ENCODE data around the gene LRRC4C.

GRCh38 chr11:40877256-40877655 lies 582.2 kb downstream of the LRRC4C start:
- TF ChIP-seq, protein P1, sequence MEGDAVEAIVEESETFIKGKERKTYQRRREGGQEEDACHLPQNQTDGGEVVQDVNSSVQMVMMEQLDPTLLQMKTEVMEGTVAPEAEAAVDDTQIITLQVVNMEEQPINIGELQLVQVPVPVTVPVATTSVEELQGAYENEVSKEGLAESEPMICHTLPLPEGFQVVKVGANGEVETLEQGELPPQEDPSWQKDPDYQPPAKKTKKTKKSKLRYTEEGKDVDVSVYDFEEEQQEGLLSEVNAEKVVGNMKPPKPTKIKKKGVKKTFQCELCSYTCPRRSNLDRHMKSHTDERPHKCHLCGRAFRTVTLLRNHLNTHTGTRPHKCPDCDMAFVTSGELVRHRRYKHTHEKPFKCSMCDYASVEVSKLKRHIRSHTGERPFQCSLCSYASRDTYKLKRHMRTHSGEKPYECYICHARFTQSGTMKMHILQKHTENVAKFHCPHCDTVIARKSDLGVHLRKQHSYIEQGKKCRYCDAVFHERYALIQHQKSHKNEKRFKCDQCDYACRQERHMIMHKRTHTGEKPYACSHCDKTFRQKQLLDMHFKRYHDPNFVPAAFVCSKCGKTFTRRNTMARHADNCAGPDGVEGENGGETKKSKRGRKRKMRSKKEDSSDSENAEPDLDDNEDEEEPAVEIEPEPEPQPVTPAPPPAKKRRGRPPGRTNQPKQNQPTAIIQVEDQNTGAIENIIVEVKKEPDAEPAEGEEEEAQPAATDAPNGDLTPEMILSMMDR (conservative IDR thresholded peaks at IDR 0.05; ENCODE audit: low read depth in 2 of 2), result no peak
- TF ChIP-seq REST (IDR thresholded peaks at IDR 0.05; ENCODE audit: unreplicated experiment) (no peak), EZH2 (IDR thresholded peaks at IDR 0.05; ENCODE audit: low read depth, unreplicated experiment) (no peak), POLR2AphosphoS5 (IDR thresholded peaks at IDR 0.05; ENCODE audit: low read depth) (no peak), CREB1 (CRISPR knock-in tag; IDR thresholded peaks at IDR 0.05; ENCODE audit: low read depth) (no peak), EZH2phosphoT487 (IDR thresholded peaks at IDR 0.05; ENCODE audit: unreplicated experiment) (no peak), ZNF331 (CRISPR knock-in tag; IDR thresholded peaks at IDR 0.05; ENCODE audit: low read depth) (no peak), ZNF114 (CRISPR knock-in tag; IDR thresholded peaks at IDR 0.05) (no peak)

All from GM23338 (cell line).